IMR-90 (cell line): Measurements from ENCODE around the gene NRF1.

Source experiments
- BHLHE40 ChIP-seq: fragments of 150-350 bp; IDR thresholded peaks from 2 replicates; pipeline ENCODE4 v1.6.1; 2016; ENCODE audit warnings: mild to moderate bottlenecking, low read depth, low read length
- CTCF ChIP-seq: conservative IDR thresholded peaks from 2 replicates; pipeline ENCODE4 v1.5.1; 2012; ENCODE audit warnings: mild to moderate bottlenecking, low read depth, low read length, improper control_type of control experiment
- MAZ ChIP-seq: IDR thresholded peaks from 2 replicates; pipeline ENCODE4 v1.6.1; 2012; ENCODE audit warnings: low read depth, mild to moderate bottlenecking, low read length, improper control_type of control experiment, moderate library complexity, borderline replicate concordance
- POLR2A ChIP-seq: IDR thresholded peaks from 2 replicates; pipeline ENCODE4 v1.6.1; 2012; ENCODE audit warnings: mild to moderate bottlenecking, low read depth, low read length
- SMC3 ChIP-seq: fragments of 150-350 bp; IDR thresholded peaks from 2 replicates; pipeline ENCODE4 v1.6.1; 2016; ENCODE audit warnings: low read depth, mild to moderate bottlenecking, antibody characterized with exemption, low read length, moderate library complexity
- USF2 ChIP-seq: fragments of 150-350 bp; IDR thresholded peaks from 2 replicates; pipeline ENCODE4 v1.6.1; 2017; ENCODE audit warnings: mild to moderate bottlenecking, antibody characterized with exemption, low read length, low read depth

DNA sequence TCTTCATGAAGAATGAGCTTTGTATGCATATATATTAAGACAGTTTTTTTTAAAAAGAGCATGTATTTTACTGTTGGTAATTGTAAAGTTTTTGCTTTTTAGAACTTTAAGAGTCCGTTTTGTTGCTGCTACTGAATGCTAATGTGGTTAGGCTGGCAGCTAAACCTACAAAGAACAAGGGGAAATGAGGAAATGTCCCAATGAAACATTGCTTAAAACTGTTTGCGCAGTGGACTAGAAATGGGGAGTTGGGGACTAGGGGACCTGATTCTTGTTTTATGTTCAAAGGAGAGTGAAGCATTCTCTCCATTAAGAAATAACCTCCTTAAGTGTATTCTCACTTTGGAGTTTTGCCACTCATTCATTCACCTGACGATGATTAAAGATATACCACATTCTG lies 5.7 kb downstream of the NRF1 start:
- TF ChIP-seq CTCF: no peak
- TF ChIP-seq BHLHE40: no peak
- TF ChIP-seq MAZ: no peak
- no peak for TF ChIP-seq POLR2A
- no peak for TF ChIP-seq SMC3
- TF ChIP-seq USF2: no peak
